ENCODE measurements around the gene HS6ST1.
"Not testable (repeated sequence)": the region's sequence is repeated elsewhere in the genome, so short reads cannot be mapped to it uniquely, and the experiment has no call there.

Gene HS6ST1

DNA sequence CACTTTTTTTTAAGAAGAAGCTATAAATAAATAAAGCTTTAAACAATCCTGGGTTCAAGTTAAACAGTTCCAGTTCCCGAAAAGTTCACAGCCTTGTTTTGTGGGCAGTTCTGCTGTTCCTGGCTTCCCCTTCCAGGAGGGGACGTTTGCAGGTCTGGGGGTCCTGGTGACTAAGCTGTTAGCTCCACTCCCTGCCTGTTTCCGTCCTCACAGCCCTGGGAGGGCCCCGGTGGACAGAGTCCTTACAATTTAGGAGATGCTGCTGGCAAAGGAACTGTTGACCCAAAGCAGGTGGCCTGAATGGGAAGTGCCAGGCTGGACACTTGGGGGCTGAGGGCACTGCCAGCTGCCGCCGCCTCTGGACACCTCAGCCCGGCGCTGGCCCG is 53.1 kb downstream of the HS6ST1 start:
- DNase-seq = not testable (repeated sequence)

DNA sequence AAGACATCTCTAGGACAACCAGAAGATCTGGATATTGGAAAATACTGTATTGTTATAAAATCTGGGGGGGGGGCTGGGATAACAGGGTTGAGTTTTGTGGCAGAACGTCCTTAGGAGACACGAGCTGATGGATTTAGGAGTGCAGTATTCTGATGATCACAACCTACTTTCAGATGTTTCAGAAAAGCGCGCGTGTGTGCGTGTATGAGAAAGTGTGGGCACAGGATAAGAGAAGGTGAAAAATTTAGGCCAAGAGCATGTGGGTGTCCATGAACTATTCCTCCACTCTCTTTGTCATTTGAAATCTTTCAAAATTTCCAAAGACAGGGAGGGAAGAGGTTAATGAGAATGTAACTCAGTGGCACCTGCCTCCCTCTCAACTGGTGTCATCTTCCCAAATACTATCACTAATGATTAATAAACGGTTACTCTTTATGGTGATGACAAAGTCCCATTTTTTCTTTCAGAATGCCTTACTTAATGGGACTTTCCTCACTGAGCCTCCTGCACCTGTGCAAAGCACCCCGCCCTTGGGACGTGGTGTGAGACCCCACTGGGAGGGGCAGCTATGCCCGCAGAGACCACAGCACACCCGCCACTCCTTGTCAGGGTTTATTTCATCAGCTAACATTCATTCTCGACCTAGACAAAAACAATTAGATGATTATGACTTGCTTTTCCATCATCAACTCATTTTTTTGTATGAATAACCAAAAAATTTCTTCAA is 53.6 kb downstream of the HS6ST1 start:
- no peak for DNase-seq

DNA sequence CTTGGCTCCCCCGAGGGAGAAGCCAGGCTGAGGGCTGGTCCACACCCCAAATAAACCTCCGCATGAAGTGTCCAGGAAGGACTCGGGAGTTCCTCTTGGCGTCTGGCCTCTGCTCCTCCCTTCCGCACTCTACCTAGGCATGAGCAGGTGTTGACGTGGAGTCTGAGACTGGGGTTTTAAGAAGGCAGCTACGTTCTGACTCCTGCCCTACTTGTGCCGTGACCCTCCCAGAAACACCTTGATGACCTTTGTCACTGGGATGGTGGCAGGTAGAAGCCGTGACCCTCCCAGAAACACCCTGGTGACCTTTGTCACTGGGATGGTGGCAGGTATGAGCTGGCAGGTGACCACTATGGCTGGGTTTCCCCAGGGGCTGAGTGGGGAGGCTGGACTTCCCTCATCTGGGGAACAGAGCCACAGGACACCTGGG is 54.8 kb downstream of the HS6ST1 start:
- no peak for DNase-seq

DNA sequence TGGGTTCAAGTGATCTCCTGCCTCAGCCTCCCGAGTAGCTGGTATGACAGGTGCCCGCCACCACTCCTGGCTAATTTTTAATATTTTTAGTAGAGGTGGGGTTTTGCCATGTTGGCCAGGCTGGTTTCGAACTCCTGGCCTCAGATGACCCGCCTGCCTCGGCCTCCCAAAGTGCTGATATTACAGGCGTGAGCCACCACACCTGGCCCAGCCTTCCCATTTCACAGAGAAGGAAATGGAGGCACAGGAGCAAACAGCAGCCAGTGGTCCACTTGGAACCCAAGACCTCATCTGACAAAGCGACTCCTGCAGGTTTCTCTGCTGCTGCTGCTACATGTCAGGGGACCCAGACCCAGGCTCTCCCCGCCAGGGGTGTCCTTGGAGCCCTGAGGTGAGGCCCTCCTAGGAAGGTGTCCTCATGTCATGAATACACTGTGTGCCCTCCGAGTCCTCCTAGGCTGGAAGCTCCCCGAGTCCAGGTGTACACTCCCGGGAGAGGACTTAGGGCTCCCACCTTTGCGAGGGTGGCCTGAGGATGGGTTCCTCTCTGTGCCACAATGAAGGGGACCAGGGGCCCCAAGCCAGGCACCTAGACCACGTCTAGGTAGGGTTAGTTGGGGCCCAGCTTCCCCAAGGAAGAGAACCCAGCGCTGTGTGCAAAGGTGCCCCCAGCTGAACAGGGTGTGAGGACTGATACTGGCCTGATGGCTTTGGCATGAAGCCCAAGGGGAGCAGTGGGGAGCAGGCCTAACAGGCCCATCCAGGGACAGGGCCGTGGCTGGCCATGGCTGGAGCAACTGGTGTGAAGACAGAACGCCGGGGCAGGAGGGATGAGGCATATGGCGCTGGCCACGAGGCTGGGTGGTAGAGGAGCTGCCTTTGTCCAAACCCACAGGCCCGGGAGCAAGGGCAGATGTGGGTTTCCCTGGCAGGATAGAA is 56.1 kb downstream of the HS6ST1 start:
- DNase-seq = no peak

DNA sequence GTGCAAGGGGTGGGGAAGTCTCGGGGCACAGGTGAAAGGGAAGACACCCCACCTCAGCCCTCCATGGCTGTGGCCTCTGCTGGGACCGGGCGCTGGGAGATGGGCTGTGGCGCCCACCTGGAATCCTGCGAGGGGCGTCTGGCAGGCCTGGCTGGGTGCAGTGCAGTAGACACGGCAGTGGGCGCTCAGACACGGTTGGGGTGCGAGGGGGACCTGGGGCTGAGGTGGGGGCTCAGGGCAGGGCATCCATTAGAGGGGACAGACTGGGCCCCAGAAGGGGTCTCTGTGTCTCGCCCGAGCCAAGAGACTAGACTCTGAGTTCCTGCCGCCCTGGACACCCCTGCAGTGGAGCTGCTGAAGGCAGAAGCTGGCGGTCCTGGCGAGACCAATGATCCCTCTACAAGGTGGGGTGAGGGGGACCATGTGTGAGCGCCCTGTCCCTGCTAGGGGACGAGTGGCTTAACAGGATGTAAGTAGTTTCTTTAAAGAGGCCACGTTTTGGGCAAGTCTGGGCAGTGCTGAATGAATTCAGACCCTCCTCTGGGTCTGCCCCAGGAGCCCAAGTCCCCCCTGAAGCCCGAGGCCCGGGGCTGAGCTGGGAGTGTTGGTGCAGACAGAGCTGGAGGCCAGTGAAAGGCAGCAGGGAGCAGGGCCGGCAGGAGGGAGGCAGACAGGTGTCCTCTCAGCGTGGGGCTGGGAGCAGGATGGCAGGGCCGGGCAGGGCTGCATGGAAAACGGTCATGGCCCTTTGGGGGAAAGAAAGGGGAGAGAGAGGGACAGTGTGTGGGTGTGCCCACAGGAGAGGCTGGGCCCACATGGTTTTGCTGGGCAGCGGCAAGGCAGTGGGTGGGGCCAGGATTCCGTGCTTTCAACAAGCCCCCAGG is 57.2 kb downstream of the HS6ST1 start:
- DNase-seq = no peak

DNA sequence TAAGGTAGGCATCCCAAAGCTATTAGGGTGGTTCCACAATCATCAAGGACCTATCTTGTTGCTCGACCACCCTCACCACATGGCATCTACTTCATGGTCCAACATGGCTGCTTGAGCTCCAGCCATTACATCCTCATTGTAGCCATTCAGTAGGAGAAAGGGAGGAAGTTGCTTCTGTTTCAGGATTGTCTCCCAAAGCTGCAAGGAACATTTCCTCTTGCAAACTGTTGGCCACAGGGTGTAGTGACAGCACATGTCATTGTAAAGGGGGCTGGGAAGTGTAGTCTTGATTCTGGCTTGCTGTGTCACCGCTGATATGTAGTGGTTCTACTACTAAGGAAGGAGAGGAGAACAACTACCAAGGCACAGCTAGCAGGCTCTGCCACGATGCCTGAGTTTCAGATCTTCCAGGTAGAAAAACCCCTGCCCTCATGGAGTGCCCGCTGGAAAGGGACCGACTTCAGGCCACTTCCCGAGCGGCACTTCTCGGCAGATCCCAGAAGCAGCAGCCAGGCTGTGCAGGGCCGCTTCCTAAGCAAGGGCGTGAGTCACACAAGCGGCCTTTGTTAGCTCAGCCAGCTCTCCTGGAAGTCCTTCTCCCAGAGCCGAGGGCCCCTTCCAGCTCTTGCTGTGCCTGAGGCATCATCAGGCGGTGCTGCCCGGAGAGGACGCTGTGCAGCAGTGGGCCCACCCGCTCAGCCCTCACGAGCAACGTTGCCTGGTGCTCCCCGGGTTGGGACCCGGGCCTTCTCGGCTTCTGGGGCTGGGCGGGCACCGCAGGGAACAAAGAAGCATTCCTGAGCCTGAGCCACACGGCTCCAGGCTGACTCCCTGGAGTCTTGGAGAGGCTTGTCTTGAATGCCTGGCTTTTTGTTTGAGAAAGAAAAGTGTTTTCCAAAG is 58.2 kb downstream of the HS6ST1 start:
- DNase-seq = no peak

DNA sequence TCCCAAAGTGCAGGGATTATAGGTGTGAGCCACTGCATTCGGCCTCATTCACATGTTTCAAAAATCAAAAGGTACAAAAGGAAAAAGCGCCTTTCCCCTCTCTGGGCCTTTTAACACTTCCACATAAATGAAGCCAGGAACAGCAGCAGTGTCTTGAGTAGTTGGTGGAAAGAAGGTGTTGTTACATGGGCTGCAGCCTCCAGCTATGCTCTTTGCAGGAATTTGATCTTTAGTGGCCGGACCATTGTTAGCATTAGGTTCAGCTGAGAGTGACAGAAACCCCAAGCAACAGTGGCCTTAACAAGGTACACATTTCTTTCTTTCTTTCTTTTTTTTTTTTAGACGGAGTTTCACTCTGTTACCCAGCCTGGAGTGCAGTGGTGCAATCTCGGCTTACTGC is 59.1 kb downstream of the HS6ST1 start:
- DNase-seq = no peak

DNA sequence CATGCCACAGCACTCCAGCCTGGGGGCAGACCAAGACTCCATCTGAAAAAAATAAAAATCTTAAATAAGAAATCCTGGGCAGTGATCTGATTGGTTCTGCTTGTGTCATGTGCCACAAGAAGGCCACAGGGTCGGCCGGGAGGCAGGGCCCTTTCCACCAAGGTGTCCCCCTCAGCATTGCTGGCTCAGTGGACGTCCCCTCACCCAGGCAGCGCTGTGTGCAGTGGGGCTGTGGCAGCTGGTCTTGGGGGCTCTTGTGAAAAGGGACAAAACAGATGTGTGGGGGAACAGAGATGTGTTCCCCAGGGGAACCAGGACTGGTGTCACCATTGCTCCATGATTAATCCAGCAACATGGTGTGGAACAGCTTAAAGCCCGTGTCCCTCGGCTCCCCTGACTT is 60.5 kb downstream of the HS6ST1 start:
- DNase-seq = no peak

DNA sequence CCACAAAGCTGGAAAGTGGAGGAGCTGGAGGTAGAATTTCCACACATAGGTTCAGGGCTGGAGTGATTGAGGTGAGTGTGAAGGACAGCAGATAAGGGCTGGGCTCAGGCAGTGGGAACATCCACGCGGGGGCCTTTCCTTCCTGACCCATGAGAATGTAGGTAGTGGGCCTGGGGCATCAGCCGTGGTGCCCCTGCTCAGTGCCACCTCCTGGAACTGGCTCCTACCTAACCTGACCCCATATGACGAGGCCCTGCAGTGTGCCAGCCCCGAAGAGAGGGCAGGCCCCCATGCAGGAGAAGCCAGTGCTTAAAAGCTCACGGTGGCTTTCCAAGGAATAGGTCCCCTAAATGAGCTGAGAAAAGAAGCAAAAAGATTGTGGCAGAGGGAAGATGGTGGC is 66.2 kb downstream of the HS6ST1 start:
- no peak for DNase-seq

DNA sequence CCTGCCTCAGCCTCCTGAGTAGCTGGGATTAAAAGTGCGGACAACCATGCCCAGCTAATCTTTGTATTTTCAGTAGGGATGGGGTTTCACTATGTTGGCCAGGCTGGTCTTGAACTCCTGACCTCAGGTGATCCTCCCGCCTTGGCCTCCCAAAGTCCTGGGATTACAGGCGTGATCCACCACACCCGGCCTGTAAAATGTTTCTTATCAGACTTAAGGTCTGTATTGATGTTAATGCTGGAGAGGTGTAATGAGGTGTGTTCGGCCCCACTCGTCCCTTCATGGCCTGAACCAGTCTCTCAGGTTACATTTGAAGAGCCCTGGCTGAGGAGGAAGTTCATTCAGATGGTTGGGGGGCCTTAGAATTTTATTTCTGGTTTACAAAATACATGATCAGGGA is 66.6 kb downstream of the HS6ST1 start:
- not testable (repeated sequence) for DNase-seq

DNA sequence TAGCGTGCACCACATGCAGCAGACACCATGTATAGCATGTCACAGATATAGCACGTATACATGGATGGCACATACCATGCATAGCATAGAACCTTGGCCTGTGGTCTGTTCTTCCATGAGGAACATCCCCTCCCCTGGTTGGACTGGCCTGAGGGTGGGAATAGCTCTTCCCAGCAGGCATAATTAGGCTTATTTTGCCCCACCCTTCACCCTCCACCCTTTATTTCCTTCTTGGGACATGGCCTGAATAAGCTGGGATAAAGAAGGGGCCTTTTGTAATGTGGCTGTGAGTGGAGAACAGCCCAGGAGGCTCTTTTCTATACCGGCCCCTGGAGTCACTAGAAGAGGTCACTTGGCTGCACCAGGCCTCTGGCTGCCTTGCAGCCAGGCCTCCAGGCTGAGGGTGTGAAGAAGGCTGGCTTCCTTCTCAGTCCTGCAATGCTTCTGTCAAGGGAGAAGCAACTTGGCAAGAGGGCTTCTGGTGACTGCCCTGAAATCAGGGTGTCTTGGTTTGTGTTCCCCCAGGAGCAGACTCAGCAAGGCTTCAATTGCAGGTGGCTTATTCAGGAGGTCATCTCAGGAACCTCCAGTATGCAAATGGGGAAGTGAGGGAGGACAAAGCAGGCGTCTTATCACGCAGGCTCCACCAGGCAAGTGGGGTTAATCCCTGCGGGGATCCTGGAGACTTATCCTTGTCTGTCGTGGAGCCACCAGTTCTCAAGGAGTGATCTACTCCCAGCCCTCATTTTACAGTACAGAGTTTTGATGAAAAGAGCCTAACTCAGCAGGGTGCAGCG is 68.2 kb downstream of the HS6ST1 start:
- no peak for DNase-seq

DNA sequence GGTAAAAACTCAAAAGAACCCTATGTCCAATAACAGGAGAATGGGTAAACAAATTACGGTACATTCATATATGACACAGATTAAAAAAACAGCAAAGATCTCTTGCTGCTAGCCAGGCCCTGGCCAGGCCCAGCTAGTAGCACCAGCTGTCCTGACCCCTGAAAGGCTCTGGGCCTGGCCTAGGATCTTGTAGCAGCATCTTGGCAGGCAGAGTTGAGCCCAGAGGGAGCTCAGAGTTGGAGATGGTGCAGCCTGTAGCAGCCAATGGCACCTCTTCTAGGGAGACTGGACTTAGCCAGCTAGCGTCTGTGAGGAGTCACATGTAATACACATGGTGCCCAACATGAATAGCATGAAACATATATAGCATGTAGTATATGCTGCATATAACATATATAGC is 69.1 kb downstream of the HS6ST1 start:
- no peak for DNase-seq

DNA sequence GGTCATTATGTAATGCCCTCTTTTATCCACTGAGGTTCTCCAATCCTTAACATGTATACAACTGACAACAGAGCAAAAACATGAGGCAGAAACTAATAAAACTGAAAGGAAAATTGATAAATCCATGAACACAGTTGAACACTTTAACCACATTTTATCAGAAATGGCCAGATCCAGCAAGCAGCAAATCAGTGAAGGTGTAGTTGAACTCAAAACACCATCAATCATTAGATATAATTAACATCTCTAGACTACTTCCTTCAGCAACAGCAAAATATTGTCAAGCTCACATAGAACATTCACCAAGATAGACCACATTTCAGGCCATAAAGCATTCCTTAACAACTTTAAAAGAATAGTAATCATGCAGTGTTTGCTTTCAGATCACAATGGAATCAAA is 72.9 kb downstream of the HS6ST1 start:
- DNase-seq = no peak

DNA sequence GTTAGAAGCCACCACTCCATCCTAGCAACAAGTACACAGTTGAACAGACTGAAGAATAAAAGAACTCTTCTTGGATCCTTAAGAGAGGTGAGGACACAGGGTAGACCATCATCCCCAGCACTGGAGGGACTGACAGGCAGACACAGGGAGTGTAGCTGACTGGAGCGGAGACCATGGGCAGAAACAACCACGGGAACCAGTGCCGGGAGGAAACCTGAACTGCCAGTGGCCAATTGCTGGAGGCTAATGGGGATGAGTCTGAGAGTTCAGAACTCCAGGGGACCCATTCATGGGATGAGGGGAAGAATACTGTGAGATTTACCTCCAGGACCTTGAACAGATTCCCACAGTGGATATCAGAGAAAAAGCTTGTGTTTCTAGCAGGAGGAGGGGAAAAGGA is 76.8 kb downstream of the HS6ST1 start:
- DNase-seq = no peak

DNA sequence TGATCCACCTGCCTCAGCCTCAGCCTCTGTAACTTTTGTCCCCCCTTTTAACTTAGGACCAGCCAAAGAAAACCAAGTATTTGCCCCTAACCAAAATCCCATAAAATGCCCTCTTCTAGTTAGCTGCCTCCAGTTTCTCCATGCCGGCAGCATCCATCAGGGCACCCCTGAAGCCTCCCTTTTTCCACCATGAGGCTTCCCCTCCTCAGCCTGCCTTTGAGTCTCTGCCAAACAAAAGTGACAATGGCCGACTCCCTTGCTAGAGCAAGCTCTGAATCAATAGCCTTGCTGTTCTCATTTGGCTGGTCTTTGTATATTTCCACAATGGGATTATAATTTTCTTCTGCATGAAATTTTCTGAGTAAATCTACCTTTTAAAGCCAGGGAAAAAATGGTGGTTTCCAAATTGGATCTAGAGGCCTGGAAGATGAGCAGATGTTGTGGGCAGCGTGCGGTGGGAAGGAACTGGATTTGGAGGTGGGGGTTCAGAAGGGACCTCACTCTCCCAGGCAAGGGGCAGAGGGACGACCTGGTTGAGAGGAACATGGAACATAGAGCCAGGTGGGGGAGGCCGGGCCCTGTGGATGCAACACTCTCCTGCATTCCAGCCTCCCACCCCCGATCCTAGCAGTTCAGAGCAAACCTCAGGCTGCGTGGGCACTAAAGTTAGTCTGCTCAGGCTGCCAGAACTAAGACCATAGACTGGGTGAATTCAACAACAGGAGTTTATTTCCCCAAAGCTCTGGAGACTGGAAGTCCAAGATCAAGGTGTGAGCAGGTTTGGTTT is 80.6 kb downstream of the HS6ST1 start:
- no peak for DNase-seq

DNA sequence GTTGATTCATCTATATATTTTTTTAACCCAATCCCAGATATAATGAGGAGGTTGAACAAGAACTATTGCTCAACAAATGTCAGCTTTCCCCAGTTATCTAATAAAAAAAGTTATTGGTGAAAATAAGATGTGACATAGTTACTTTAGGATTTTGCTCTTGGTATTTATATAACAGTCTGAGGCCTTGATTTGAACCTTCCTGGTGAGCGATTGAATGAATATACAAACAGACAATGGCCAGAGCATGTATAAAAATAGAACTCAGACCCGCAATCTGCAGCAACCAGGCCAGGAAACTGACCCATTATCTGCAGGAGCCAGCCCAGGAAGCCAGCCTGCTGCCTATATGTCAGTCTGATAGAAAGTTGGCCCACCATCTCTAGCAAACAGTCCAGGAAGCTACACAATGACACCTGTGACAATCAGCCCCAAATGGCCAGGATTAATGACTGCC is 81.6 kb downstream of the HS6ST1 start:
- DNase-seq = no peak

DNA sequence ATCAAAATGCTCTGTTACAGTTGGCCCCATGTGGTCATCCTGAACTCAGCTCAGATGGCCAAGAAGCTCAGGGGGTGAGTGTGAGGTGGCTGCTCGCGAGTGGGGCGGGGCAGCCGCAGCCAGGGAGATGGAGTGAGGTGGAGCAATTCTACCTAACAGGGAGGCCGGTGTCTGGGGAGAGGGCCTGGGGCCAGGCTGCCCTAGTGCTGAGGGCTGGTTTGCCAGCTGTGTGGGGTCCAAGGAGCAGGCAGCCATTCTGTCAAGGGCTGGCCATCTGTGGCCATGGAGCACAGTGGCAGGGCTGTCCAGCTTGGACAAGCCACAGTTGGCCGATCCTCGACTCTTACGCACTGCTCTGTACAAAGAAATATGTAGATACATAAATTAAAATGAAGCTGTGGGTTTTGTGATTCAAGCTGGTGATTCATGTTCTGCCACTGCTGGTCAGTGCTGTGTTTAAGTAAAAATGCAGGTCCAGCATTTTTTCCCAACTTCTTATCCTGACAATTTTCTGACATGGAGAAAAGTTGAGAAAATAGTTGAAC is 82.1 kb downstream of the HS6ST1 start:
- no peak for DNase-seq

DNA sequence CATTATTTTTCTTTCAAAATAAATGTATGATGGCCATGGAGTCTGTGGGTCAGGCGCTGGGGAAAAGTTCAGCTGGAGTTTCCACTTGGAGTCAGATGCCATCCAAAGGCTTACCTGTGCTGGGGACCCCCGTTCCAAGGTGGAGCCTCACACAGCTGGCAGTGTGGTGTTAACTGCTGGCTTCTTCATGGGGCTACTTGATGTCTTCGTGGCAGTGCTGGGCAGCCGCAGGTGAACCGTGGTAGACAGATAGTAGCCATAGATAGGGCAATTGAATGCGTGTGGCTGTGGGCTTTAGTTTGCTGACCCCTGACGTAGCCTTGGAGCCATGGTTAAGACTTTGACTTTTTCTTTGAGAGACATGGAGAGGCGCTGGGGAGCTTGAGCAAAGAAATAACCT is 83.1 kb downstream of the HS6ST1 start:
- DNase-seq = no peak

DNA sequence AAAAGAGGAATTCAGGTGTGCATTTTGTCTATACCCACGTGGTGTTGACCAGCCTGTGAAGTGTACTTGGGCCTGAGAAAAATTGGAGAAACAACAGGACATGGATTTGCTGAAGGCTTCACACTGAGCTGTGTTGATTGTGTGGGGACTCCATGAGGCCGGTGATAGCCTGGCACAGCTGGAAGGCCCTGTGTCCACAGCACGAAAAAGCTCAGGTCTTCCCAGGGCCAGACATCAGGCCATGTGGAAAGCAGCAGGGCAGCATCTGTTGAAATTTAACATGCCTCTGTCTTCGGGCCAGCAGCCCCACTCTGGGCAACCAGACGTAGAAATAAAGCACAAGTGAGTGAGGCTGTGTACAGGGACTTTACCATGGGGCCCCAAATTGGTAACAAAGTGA is 84.1 kb downstream of the HS6ST1 start:
- DNase-seq = no peak

DNA sequence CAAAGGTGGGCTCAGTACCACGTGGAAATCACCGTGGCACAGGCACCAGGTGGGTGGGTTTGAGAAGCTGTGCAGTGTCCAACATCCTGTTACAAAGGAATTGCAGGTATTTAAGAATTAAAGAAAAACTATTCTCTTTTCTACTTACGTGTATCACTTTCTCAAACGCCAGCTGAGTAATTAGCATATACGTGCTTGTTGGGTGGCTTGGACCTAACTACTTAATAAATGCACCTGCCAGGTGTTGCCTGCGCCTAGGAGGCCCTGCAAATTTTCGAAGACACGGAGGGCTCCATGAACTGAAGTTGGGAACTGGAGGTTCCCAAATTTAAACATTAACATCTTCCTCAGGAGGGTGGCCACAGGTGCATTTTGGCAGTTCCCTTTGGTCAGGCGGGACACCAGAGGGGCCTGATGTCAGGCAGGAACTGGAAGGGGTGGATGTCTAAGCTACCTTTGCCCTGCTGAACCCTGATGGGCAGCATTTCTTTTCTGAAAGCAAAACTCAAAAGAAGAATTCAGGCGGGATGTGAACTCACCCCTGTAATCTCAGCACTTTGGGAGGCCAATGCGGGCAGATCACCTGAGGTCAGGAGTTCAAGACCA is 84.8 kb downstream of the HS6ST1 start:
- no peak for DNase-seq

Measured in activated naive CD4-positive, alpha-beta T cell (primary cell).